Activated T-helper 2 cell treated with anti-CD3 and anti-CD28 coated beads, Interferon-gamma antibody, Interleukin-2, Interleukin-4, amounts not matched to agents 10 μg/mL and 5 μg/mL and 100 μg/mL, durations not matched to agents 14 hours and 24 hours and 36 hours (primary cell): ENCODE measurements around the gene SHANK2. TPM values are rescaled to one million over a fixed set of nuclear protein-coding genes. Genes with fewer than 3 reads are reported as not detected.

Source experiments
- DNase-seq: peaks from one replicate; pipeline ENCODE4 v3.0.0; 2021; ENCODE audit warnings: low spot score
- H3K27ac Mint-ChIP-seq: one replicate; pipeline ENCODE4 v1.8.0; 2021; ENCODE audit warnings: mixed read lengths
- H3K27me3 Mint-ChIP-seq: one replicate; pipeline ENCODE4 v1.8.0; 2021; ENCODE audit warnings: low read depth, mixed read lengths
- H3K36me3 Mint-ChIP-seq: one replicate; pipeline ENCODE4 v1.8.0; 2021; ENCODE audit warnings: low read depth, mixed read lengths
- H3K4me1 Mint-ChIP-seq: one replicate; pipeline ENCODE4 v1.8.0; 2021; ENCODE audit warnings: low read depth, mixed read lengths
- H3K4me3 Mint-ChIP-seq: one replicate; pipeline ENCODE4 v1.8.0; 2021; ENCODE audit warnings: low read depth, mild to moderate bottlenecking, moderate library complexity, mixed read lengths
- H3K9me3 Mint-ChIP-seq: one replicate; pipeline ENCODE4 v1.8.0; 2021; ENCODE audit warnings: mixed read lengths
- intact Hi-C: fragments of 100-400 bp; cut with micrococcal nuclease; formaldehyde crosslinking; loops from one replicate; pipeline ENCODE4 v1.15.1; 2023
- total RNA-seq: library from RNA; stranded (reverse); gene quantifications from 2 replicates; pipeline ENCODE4 v1.2.3, GENCODE V29; 2022

Gene SHANK2
- total RNA-seq, 1 donor from 2014 or later = not detected

DNA sequence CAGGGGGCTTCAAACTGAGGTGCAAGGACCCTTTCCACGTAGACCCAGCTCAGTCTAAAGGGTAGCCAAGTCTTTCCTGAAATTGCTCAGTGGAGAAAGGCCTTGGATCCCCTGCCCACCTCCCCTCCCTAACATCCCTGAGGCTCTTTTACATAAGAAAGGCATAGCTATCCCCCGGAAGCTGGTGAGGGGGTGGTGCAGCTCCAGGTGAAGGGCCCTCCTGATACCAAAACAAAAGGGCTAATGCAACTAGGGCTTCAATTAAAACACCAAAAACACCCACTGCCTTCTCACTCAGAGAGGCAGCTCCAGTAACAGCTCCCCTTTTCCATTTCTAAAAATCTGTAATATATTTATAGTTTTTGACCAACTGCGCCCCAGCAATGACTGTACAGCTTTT, 5.8 kb downstream of the SHANK2 start:
- Mint-ChIP-seq H3K4me1 (no peaks in the 10 kb centered on the region), H3K4me3 (no peak overlapping the region), H3K9me3 (no peaks in the 10 kb centered on the region), H3K27me3 (peaks cover 26% of the 10 kb centered on the region), H3K36me3 (no peaks in the 10 kb centered on the region), H3K27ac (no peak overlapping the region)
- intact Hi-C loops = no loop called here
- DNase-seq = no peak

DNA sequence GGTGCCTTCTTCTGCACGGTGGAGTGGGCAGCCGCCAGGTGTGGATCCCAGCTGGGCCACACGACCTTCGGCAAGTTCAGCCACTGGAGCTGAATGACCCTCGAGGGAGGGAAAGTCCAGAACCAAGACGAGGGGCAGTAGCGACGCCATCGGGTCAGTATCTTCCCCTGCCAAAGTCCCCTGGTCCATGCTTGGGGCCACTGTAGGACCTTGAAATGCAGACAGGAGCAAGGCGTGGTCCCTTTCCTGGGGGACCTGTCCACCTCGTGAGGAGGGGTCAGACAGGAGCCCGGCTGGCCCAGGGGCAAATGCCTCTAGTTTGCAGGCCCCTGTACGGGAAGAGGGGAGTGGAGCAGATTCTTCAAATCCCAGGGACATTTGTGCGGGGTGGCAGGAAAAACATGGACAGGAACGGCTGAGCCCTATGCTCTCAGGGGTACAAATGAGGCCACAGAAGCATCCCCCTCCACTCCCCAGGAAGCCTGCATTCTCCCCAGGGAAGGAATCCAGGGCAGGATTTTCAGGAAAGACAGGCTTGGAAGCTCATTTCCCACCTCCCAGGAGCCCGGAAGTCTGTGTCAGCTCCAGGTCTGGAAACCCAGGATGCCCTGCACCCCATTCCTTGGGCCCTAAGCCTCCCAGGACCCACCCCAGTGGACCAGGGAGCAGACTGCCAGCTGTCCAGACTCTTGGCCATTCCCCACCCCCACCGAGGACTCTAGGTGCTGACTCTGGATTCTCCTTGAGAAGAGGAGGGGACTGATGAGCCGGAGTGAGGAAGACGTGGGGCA, 6.6 kb downstream of the SHANK2 start:
- H3K4me3 Mint-ChIP-seq = no peak overlapping the region
- intact Hi-C loops = no loop called here
- no peak for DNase-seq
- no peaks in the 10 kb centered on the region for H3K36me3 Mint-ChIP-seq
- no peaks in the 10 kb centered on the region for H3K4me1 Mint-ChIP-seq
- no peaks in the 10 kb centered on the region for H3K9me3 Mint-ChIP-seq
- no peak overlapping the region for H3K27ac Mint-ChIP-seq
- H3K27me3 Mint-ChIP-seq = peaks cover 23% of the 10 kb centered on the region

DNA sequence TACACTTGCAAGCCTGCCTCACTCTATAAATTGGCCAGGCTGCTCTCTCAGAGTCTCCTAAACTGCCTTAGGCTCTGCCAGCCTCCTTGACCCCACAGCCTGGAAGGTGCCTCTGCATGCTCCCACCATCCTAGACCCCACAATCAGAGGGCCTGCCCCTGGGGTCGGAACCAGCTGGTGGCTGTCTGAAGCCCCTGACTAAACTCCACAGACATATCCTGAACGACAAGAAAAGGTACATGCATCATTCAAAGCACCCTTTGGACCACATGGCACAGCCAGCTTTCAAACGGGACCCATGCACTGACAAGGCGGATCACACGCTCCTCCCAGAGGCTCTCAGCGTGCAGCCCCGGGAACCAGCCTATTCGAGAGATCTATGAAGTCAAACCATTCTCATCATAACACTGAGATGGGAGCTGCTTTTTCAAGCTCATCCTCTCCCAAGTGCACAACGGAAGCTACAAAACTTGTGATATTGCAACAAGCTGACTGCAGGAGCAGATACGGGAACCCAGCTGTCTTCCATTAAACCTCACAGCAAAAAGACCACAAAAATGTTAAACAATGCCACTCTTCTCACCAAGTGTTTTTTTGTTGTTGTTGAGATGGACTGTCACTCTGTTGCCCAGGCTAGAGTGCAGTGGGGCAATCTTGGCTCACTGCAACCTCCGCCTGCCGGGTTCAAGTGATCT, 8.1 kb downstream of the SHANK2 start:
- Mint-ChIP-seq H3K4me1 (no peaks in the 10 kb centered on the region), H3K9me3 (no peaks in the 10 kb centered on the region), H3K27me3 (peaks cover 11% of the 10 kb centered on the region), H3K4me3 (no peak overlapping the region), H3K36me3 (no peaks in the 10 kb centered on the region), H3K27ac (no peak overlapping the region)
- intact Hi-C loops = no loop called here
- no peak for DNase-seq

DNA sequence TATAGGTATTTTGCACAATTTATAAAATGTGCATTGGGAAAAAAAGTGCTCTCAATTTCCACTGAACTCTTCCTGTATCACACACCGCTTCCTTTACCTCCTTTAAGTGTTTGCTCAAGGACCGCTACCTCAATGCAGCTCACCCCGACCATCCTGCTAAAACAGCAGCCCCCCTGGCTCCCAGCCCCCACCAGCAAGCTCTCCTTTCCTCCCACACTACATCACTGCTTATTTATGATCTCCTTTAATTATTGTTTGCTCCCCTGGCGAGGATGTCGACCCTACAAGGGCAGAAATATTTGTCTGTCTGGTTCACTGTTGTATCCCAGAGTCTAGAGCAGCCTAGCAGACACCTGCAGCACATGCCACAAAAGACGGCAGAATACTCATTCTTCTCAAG, 10.0 kb downstream of the SHANK2 start:
- intact Hi-C loops = no loop called here
- H3K4me3 Mint-ChIP-seq = no peak overlapping the region

DNA sequence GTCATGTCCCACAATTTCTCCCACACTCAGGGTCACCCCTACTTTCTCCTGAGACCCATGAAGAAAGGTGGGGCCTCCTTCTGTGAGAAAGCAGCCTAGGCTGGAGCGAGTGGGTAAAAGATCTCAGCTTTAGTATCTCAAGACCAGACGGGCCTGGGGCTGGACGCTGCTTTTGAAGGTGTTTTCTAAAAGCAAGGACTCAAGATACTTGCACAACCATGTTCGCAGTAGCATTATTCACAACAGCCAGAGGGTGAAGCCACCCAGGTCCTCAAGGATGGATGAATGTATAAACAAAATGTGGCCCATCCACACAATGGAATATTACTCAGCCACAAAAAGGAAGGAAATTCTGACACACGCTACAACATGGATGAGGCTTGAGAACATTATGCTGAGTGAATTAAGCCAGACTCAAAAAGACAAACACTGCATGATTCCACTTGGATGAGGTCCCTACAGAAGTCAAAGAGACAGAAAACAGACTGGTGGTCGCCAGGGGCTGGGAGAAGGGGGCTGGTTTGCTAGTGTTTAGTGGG, 10.6 kb downstream of the SHANK2 start:
- DNase-seq = no peak
- Mint-ChIP-seq H3K36me3 (no peaks in the 10 kb centered on the region), H3K27me3 (peaks cover 3% of the 10 kb centered on the region), H3K4me3 (no peak overlapping the region), H3K27ac (no peak overlapping the region), H3K4me1 (no peaks in the 10 kb centered on the region), H3K9me3 (no peaks in the 10 kb centered on the region)
- intact Hi-C loops = no loop called here

More for the DNA sequence above, 10.0 kb downstream of the SHANK2 start:
- Mint-ChIP-seq H3K4me1 (no peaks in the 10 kb centered on the region), H3K27ac (no peak overlapping the region), H3K27me3 (peaks cover 3% of the 10 kb centered on the region), H3K36me3 (no peaks in the 10 kb centered on the region), H3K9me3 (no peaks in the 10 kb centered on the region)
- DNase-seq = no peak

DNA sequence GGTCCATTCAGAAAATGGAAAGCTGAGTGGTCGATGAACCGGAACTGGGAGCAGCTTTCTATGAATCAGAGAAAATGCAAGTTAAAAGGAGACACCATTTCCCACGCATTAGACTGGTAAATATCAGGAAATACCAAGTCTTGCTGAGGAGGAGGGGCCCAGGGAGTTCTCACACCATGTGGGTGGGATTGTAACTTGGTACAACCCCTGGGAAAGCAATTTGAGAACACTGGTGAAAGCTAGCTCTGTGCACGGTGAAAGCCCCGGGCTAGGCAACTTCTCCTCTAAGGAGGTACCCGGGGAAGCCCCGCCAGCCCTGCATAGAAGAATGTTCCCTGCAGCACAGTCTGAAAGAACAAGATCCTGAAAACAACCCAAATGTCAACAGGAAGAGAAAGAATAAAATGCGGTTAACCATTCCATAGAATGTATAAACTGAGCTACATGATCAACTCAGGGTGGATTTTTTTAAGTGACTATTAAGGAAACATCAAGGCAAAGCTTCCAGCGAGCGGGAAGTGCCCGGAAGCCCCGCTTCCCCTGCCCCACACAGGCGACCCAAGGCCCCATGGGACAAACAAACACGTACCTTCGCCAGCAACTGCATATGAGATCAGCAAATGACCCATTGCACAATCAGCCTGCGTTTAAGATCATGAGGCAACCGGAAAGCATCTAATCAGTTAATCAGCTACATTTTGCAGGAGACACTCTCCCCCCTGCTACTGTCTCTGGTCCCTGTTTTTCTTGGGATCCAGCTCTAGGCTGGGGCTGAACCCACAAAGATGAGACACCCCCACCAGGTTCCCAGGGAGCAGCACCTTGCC, 11.3 kb downstream of the SHANK2 start:
- H3K36me3 Mint-ChIP-seq = no peaks in the 10 kb centered on the region
- no peak for DNase-seq
- peaks cover 3% of the 10 kb centered on the region for H3K27me3 Mint-ChIP-seq
- H3K4me3 Mint-ChIP-seq = no peak overlapping the region
- no peaks in the 10 kb centered on the region for H3K9me3 Mint-ChIP-seq
- H3K27ac Mint-ChIP-seq = no peak overlapping the region
- intact Hi-C loops = no loop called here
- no peaks in the 10 kb centered on the region for H3K4me1 Mint-ChIP-seq

DNA sequence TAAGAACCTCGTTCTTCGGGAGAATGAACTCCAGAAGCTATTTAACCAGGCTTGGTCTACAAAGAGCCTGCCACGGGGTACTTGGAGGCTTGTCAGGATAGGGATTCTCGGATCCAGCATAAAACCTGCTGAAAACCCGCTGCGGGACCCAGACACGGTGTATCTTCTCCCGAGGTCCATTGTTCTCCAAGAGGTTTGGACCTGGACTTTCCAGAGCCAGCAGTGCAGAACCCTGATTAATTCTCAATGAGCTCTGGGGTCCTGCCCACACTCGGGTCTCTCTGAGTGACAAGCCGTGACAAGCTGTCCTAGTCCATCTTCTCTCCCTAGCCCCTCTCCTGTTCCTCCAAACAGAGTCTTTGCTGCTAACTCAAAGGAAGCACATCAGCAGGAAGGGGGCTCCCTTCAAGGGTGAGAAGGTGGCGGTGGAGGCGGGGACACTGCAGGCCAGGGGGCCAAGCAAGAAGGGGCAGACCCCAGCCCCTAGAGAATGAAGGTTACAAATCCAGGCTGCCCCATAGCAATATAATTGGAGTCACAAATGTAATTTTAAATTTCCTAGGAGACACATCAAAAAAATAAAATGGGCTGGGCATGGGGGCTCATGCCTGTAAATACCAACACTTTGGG, 12.2 kb downstream of the SHANK2 start:
- H3K27ac Mint-ChIP-seq = no peak overlapping the region
- no peak overlapping the region for H3K4me3 Mint-ChIP-seq
- no peaks in the 10 kb centered on the region for H3K36me3 Mint-ChIP-seq
- peaks cover 3% of the 10 kb centered on the region for H3K27me3 Mint-ChIP-seq
- no peak for DNase-seq
- H3K4me1 Mint-ChIP-seq = no peaks in the 10 kb centered on the region
- intact Hi-C loops = no loop called here
- no peaks in the 10 kb centered on the region for H3K9me3 Mint-ChIP-seq

DNA sequence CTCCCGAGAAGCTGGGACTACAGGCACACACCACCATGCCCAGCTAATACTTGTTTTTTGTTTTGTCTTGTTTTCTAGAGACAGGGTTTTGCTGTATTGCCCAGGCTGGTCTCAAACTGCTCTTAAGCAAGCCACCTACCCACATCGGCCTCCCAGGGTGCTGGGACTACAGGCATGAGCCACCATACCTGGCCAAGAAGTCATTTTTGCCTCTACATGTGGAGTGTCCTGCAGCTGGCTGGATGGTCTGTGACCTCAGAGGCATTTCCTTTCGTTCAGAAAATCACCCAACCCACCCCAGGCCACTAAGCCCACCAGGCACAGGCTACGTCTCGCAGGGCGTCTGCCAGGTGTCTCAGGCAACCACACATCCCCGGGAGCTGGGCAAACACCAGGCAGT, 12.8 kb downstream of the SHANK2 start:
- Mint-ChIP-seq H3K9me3 (no peaks in the 10 kb centered on the region), H3K4me3 (no peak overlapping the region), H3K4me1 (no peaks in the 10 kb centered on the region), H3K36me3 (no peaks in the 10 kb centered on the region), H3K27ac (no peak overlapping the region), H3K27me3 (peaks cover 3% of the 10 kb centered on the region)
- intact Hi-C loops = no loop called here
- no peak for DNase-seq

DNA sequence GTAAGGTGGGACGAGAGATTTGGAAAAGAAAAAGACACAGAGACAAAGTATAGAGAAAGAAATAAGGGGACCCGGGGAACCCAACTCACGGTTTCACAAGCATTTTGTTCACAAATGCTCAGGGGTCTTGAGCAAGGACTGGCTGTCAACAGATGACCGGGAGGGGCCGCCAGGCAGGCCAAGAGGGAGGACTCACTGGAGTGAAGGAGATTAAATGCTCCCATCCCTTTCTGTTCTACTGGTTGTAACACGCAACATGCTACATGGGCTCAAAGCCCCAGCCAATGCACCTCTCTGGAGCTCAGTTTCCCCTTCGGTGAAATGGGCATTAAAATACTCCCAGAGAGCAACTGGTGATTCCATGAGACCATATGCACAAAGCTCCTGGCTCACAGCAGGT, 13.4 kb downstream of the SHANK2 start:
- no peak overlapping the region for H3K4me3 Mint-ChIP-seq
- peaks cover 3% of the 10 kb centered on the region for H3K27me3 Mint-ChIP-seq
- no peaks in the 10 kb centered on the region for H3K4me1 Mint-ChIP-seq
- H3K9me3 Mint-ChIP-seq = no peaks in the 10 kb centered on the region
- no peak for DNase-seq
- no peaks in the 10 kb centered on the region for H3K36me3 Mint-ChIP-seq
- H3K27ac Mint-ChIP-seq = no peak overlapping the region
- intact Hi-C loops = no loop called here

DNA sequence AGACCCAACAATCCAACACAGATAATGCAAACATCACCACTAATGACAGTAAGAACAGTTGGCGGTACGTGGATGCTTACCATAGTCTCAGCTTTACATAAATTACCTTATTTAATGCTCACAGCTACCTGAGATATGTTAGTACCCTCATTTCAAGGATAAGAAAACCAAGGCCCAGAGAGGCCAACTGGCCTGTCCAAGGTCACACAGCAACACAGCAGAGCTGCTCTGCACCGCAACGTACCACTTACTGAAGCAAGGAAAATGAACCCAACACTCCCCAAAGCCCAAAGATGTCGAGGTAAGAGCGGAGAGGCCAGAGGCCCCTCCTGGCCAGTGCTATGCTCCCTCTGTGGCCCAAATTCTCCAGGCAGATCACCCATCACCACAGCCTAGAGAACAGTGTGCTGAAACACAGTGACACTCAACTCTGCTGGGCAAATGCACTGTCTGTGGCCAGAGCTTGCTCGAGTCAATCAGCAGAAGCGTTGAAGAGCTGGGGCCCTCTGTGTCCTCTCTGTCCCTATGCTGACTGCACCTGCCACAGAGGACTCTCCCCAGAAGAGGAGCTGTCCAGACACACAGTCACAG, 14.0 kb downstream of the SHANK2 start:
- no peak for DNase-seq
- no peak overlapping the region for H3K27ac Mint-ChIP-seq
- intact Hi-C loops = no loop called here

DNA sequence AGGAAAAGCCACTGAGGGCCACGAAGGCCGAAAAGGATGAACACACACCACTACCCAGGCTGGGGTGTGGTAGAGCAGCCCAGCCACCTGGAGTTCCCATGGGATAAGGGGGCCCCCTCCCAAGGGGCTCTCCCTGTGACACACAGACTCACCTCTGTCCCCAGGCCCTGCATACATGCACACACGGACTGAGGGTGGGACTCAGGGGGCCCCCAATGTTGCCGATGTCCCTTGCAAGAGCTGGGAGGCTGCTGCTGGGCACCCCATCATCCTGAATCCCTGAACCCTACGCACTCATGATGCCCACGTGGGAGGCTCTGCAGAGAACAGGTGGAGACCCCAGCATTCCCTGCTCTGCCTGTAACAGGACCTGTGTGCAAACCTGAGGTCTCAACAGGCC, 14.5 kb downstream of the SHANK2 start:
- intact Hi-C loops = no loop called here
- Mint-ChIP-seq H3K36me3 (no peaks in the 10 kb centered on the region), H3K27me3 (peaks cover 3% of the 10 kb centered on the region), H3K27ac (no peak overlapping the region), H3K9me3 (no peaks in the 10 kb centered on the region), H3K4me1 (no peaks in the 10 kb centered on the region), H3K4me3 (no peak overlapping the region)
- DNase-seq = no peak

More for the DNA sequence above, 14.0 kb downstream of the SHANK2 start:
- Mint-ChIP-seq H3K4me3 (no peak overlapping the region), H3K27me3 (peaks cover 3% of the 10 kb centered on the region), H3K4me1 (no peaks in the 10 kb centered on the region), H3K36me3 (no peaks in the 10 kb centered on the region), H3K9me3 (no peaks in the 10 kb centered on the region)

DNA sequence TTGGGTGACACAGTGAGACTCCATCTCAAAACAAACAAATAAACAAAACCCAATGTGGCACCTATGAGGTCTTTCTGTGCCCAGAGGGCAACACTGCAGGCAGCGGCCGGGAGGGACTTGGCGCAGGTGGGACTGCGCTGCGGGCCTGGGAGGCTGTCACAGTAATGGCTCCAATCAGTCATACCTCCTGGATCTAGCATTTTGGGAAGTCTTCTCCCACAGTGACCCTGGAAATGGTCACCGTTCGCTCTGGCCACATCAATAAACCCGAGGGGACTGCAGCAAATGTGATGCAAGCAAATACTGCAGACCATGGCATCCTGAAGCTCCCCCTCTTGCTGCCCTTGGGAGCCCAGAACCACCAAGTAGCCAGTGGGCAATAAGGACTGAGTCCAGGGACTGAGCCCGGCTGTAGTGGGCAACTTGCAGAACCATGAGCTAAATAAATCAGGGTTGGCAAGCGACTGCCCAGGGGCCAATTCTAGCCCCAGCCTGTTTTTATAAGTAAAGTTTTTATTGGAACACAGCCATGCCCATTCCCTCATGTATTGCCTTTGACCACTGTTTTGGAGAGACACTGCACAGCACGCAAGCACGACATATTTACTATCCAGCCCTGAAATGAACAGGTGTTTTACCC, 15.4 kb downstream of the SHANK2 start:
- H3K27me3 Mint-ChIP-seq = no peaks in the 10 kb centered on the region
- no peak overlapping the region for H3K4me3 Mint-ChIP-seq
- H3K36me3 Mint-ChIP-seq = no peaks in the 10 kb centered on the region
- intact Hi-C loops = no loop called here
- H3K9me3 Mint-ChIP-seq = no peaks in the 10 kb centered on the region
- no peaks in the 10 kb centered on the region for H3K4me1 Mint-ChIP-seq
- no peak overlapping the region for H3K27ac Mint-ChIP-seq
- DNase-seq = no peak
